ENCODE results near the gene DOHH. TPM values are rescaled to one million over a fixed set of nuclear protein-coding genes. Genes with fewer than 3 reads are reported as not detected.

The DOHH gene
- total RNA-seq, 4 donors from 2014 or later = 11.7 to 28.1 (median 13.0) TPM

GRCh38 chr19:3469638-3470499 is 30.6 kb downstream of the DOHH start:
- no peak for ATAC-seq (ENCODE audit: low FRiP score)
- no peak for DNase-seq (ENCODE audit: low spot score)
- TF ChIP-seq CTCF (IDR thresholded peaks at IDR 0.05) = no peak

GRCh38 chr19:3468211-3468610 is 32.3 kb downstream of the DOHH start:
- no peak for DNase-seq (ENCODE audit: low spot score)
- ATAC-seq (ENCODE audit: low FRiP score) = no peak
- no peak for TF ChIP-seq CTCF (IDR thresholded peaks at IDR 0.05)

- no peak for DNase-seq (ENCODE audit: low spot score)
- no peak for TF ChIP-seq CTCF (IDR thresholded peaks at IDR 0.05)
- ATAC-seq (ENCODE audit: low FRiP score) = no peak
These were observed 32.9 kb downstream of the DOHH start for GRCh38 chr19:3467437-3468198.

GRCh38 chr19:3466635-3467034 is 33.8 kb downstream of the DOHH start:
- ATAC-seq (ENCODE audit: low FRiP score) = no peak
- TF ChIP-seq CTCF (IDR thresholded peaks at IDR 0.05) = no peak
- no peak for DNase-seq (ENCODE audit: low spot score)

GRCh38 chr19:3465552-3465951 is 34.9 kb downstream of the DOHH start:
- ATAC-seq (ENCODE audit: low FRiP score) (no peak), DNase-seq (ENCODE audit: low spot score) (no peak)
- TF ChIP-seq CTCF (IDR thresholded peaks at IDR 0.05) = no peak

GRCh38 chr19:3464587-3465235 is 35.8 kb downstream of the DOHH start:
- no peak for ATAC-seq (ENCODE audit: low FRiP score)
- no peak for DNase-seq (ENCODE audit: low spot score)
- TF ChIP-seq CTCF (IDR thresholded peaks at IDR 0.05) = no peak

Measured in omental fat pad (tissue), 4 donors.